Measurements from ENCODE around the gene DYRK1B. TPM values are rescaled to one million over a fixed set of nuclear protein-coding genes. Genes with fewer than 3 reads are reported as not detected.
"Not testable (repeated sequence)": the region's sequence is repeated elsewhere in the genome, so short reads cannot be mapped to it uniquely, and the experiment has no call there.

The DYRK1B gene
- total RNA-seq, 1 experiment from 2014 or later, result 14.4 TPM

DNA sequence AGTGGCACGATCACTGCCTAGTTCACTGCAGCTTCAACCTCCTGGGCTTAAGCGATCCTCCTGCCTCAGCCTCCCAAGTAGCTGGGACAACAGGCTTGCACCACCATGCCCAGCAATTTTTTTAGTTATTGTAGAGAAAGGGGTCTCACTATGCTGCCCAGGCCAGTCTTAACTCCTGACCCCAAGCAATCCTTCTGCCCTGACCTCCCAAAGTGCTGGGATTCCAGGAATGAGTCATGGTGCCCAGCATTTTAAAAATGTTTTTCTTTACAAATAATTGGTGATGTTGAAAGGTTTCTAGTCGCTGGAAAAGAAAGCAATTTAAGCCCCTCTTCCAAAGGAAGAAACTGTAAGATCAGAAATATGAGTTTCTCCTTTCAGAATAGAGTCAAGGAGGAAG, 19.4 kb downstream of the DYRK1B start:
- no peak overlapping the region for H3K27ac ChIP-seq
- H3K9me3 ChIP-seq (replicated peaks), result no peaks in the 10 kb centered on the region
- no peak for DNase-seq
- no peaks in the 10 kb centered on the region for H3K27me3 ChIP-seq
- no peak overlapping the region for H3K4me3 ChIP-seq
- H3K4me1 ChIP-seq, result peaks cover 13% of the 10 kb centered on the region
- no peaks in the 10 kb centered on the region for H3K36me3 ChIP-seq

DNA sequence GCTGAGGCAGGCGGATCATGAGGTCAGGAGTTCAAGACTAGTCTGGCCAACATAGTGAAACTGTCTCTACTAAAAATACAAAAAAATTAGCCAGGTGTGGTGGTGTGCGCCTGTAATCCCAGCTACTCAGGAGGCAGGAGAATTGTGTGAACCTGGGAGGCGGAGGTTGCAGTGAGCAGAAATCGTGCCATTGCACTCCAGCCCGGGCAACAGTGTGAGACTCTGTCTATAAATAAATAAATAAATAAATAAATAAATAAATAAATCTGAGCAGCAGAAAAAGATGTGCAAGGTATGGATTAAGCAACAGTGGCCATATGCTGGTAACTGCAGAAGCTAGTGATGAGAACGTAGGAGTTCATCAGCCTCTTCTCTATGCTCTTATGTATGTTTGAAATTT, 19.9 kb downstream of the DYRK1B start:
- not testable (repeated sequence) for H3K36me3 ChIP-seq; H3K27me3 ChIP-seq; H3K9me3 ChIP-seq (replicated peaks); H3K4me3 ChIP-seq; DNase-seq
- Histone ChIP-seq H3K4me1 (peaks cover 13% of the 10 kb centered on the region), H3K27ac (peak overlapping the region; percentile 14; the same call in 1 of the 2 replicates)

DNA sequence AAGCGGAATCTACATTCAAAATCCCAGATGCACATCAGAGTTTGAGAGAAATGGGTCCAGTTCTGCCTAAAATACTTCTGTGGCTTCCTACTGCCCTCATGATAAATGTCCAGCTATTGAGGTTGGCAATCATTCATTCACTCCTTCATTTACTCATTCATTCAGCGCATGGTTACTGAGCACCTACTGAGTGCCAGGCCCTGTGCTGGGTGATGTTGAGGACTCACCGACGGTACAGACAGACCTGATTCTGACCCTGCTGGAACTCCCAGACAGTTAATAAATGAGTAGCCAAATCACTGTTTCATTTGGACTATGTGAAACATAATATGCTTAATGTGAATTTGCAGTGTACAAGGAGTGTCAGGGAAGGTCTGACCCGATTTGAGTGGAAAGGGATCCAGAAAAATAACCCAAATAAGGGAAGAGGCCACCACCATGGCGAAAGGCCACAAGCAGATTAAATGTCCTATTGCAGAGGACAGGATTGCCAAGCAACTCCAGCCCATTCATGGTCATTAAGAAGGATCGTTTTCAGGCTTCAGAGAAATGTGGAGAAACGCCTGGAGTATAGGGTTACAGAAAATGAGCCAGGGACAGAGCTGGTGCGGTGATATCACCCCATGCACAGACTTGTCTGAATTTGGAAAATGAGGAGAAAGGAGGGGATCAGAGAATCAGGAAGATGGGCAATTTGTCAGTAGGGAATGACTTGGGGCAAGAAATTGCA, 20.5 kb downstream of the DYRK1B start:
- no peak overlapping the region for H3K4me3 ChIP-seq
- no peaks in the 10 kb centered on the region for H3K9me3 ChIP-seq (replicated peaks)
- H3K27ac ChIP-seq, result peak overlapping the region; percentile 14; the same call in 1 of the 2 replicates
- no peaks in the 10 kb centered on the region for H3K36me3 ChIP-seq
- no peaks in the 10 kb centered on the region for H3K27me3 ChIP-seq
- DNase-seq, result peak; percentile 64 to 88
- H3K4me1 ChIP-seq, result peaks cover 13% of the 10 kb centered on the region

DNA sequence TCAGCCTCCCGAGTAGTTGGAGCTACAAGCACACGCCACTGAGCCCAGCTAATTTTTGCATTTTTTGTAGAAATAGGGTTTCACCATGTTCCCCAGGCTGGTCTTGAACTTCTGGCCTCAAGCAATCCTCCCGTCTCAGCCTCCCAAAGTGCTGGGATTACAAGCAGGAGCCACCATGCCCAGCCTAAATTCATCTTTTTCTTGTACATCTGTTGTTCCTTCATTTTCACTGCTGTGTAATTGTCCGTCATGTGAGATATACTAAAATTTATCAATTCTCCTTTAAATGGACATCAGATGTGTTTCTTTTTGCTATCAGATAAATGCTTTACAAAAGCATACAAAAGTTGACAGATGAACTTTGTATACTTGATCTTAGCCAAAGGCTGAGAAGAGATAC, 22.9 kb downstream of the DYRK1B start:
- Histone ChIP-seq H3K9me3 (replicated peaks) (no peaks in the 10 kb centered on the region), H3K27me3 (no peaks in the 10 kb centered on the region), H3K4me1 (peaks cover 13% of the 10 kb centered on the region), H3K27ac (no peak overlapping the region), H3K36me3 (no peaks in the 10 kb centered on the region), H3K4me3 (no peak overlapping the region)
- no peak for DNase-seq

DNA sequence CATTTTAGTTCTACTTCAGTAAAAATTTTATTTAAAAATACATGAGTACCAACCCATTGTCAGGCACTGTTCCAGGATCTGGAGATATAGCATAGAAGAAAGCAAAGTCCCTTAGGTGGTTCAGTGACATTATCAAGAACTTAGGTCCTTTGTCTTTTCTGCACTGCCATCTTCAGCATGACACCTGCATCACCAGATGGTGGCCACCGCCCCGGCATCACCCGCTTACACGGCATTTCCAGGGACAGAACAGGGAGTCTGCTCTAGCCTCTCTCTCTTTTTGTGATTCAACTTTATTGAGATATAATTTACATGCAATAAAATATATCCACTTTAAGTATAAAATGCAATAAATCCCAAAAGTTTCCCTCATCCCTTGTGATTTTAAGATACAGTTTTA, 23.5 kb downstream of the DYRK1B start:
- H3K4me1 ChIP-seq, result peaks cover 13% of the 10 kb centered on the region
- H3K27me3 ChIP-seq, result no peaks in the 10 kb centered on the region
- no peaks in the 10 kb centered on the region for H3K36me3 ChIP-seq
- DNase-seq, result no peak
- no peaks in the 10 kb centered on the region for H3K9me3 ChIP-seq (replicated peaks)
- no peak overlapping the region for H3K27ac ChIP-seq
- H3K4me3 ChIP-seq, result no peak overlapping the region

DNA sequence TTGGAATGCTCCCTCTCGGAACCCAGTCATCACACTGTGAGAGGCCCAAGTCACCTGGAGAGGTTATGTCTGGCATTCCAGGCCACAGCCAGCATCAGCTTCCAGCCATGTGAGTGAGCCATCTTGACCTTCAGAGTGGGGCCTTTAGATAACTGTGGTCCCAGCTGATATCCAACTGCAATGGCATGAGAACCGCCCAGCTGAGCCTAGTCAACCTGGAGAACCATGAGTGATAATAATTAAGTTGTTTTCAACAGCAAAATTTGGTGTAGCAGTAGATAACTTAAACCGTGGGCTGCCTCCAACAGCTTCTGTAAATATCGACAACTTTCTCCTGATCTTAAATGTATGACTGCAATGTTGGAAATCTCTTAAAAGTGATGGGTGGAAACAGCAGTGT, 24.6 kb downstream of the DYRK1B start:
- no peak overlapping the region for H3K4me3 ChIP-seq
- no peaks in the 10 kb centered on the region for H3K36me3 ChIP-seq
- no peak overlapping the region for H3K27ac ChIP-seq
- H3K27me3 ChIP-seq, result no peaks in the 10 kb centered on the region; the same call in 1 of the 2 replicates
- peaks cover 13% of the 10 kb centered on the region for H3K4me1 ChIP-seq
- DNase-seq, result no peak
- no peaks in the 10 kb centered on the region for H3K9me3 ChIP-seq (replicated peaks)

DNA sequence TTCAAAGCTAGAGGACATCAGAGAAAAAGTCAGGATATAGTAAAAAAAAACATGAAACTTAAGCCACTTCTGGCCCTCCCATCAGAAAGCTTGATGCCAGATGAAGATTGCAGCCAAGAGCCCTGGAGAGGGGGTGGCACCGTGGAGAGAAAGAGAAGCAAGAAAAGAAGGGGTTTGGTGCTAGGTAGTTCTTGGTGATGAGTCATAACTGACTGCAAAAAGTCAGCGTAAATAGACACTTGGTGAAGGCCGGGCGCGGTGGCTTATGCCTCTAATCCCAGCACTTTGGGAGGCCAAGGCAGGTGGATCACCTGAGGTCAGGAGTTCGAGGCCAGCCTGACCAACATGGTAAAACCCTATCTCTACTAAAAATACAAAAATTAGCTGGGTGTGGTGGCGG, 25.3 kb downstream of the DYRK1B start:
- peaks cover 11% of the 10 kb centered on the region for H3K4me1 ChIP-seq
- H3K27me3 ChIP-seq; H3K36me3 ChIP-seq; H3K27ac ChIP-seq; H3K9me3 ChIP-seq (replicated peaks); H3K4me3 ChIP-seq; DNase-seq: not testable (repeated sequence)

DNA sequence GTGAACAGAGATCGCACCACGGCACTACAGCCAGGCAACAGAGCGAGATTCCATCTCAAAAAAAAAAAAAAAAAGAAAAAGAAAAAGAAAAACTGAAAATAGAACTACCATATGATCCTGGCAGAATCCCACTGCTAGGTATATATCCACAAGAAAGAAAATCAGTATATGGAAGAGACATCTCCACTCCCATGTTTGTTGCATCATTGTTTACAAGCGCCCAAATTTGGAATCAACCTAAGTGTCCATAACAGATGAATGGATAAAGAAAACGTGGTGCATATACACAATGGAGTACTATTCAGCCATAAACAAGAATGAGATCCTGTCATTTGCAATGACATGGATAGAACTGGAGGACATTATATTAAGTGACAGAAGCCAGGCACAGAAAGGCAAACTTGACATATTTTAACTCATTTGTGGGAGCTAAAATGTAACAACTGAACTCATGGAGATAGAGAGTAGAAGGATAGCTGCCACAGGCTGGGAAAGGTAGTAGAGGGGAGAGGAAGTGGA, 26.1 kb downstream of the DYRK1B start:
- Histone ChIP-seq H3K27me3 (no peaks in the 10 kb centered on the region; the same call in 1 of the 2 replicates), H3K4me3 (no peak overlapping the region), H3K36me3 (no peaks in the 10 kb centered on the region)

DNA sequence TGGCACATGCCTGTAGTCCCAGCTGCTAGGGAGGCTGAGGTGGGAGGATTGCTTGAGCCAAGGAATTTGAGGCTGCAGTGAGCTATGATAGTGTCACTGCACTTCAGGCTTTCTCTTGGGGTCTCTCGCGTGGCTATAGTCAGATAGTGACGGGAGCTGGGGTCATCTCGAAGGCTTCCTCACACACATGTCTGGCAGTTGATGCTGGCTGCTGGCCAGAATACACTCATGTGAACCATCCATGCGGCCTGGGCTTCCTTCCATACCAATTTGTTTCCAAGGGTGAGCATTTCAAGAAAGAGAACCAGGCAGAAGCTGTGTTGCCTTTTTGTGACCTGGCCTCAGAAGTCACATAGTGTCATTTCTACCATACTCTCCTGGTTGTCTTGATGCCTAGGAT, 28.9 kb downstream of the DYRK1B start:
- H3K27me3 ChIP-seq, result no peaks in the 10 kb centered on the region; the same call in 1 of the 2 replicates
- H3K4me1 ChIP-seq, result peaks cover 15% of the 10 kb centered on the region
- H3K4me3 ChIP-seq, result no peak overlapping the region
- H3K9me3 ChIP-seq (replicated peaks), result no peaks in the 10 kb centered on the region
- H3K27ac ChIP-seq, result no peak overlapping the region
- peak in 1 of 2 experiments; percentile 39 for DNase-seq
- H3K36me3 ChIP-seq, result no peaks in the 10 kb centered on the region

More for the DNA sequence above, 26.1 kb downstream of the DYRK1B start:
- DNase-seq, result no peak
- Histone ChIP-seq H3K27ac (no peak overlapping the region), H3K9me3 (replicated peaks) (no peaks in the 10 kb centered on the region), H3K4me1 (peaks cover 11% of the 10 kb centered on the region)

DNA sequence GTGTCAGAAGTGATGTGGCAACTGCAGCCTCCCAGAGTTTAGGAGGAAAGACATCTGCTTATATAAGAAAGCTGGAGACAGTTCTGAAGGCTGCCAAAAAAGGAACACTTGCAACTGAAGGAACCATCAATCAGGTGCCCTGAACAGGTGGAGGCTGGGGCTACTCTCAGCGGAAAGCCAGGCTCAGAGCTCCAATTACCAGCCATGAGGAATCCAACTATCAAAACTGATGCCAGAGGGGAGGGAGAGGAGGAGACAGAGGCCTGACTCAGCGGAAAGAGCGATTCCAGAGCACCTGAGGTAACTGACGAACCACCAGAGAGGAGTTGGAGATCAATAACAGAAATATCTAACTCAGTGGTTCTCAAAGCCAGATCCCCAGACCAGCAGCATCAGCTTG, 31.0 kb downstream of the DYRK1B start:
- Histone ChIP-seq H3K36me3 (no peaks in the 10 kb centered on the region), H3K4me1 (peaks cover 15% of the 10 kb centered on the region), H3K9me3 (replicated peaks) (no peaks in the 10 kb centered on the region), H3K27ac (no peak overlapping the region), H3K4me3 (no peak overlapping the region), H3K27me3 (no peaks in the 10 kb centered on the region; the same call in 1 of the 2 replicates)
- DNase-seq, result peak; percentile 78 to 93

DNA sequence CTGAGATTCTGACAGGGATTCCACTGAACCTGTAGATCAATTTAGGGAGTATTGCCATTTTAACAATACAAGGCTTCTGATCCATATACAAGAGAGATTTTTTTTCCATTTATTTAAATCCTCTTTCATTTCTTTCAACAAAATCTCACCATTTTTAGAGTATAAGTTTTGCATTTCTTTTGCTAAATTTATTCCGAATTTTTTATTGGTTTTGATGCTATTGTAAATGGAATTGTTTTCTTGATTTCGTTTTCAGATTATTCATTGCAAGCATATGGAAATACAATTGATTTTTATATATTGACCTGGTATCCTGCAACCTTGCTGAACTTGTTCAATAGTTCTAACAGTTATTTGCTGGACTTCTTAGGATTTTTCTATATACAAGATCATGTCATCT, 36.9 kb downstream of the DYRK1B start:
- H3K4me3 ChIP-seq, result no peak overlapping the region
- no peaks in the 10 kb centered on the region for H3K36me3 ChIP-seq
- no peaks in the 10 kb centered on the region for H3K9me3 ChIP-seq (replicated peaks)
- H3K4me1 ChIP-seq, result peaks cover 8% of the 10 kb centered on the region
- H3K27me3 ChIP-seq, result no peaks in the 10 kb centered on the region
- DNase-seq, result no peak
- H3K27ac ChIP-seq, result no peak overlapping the region

DNA sequence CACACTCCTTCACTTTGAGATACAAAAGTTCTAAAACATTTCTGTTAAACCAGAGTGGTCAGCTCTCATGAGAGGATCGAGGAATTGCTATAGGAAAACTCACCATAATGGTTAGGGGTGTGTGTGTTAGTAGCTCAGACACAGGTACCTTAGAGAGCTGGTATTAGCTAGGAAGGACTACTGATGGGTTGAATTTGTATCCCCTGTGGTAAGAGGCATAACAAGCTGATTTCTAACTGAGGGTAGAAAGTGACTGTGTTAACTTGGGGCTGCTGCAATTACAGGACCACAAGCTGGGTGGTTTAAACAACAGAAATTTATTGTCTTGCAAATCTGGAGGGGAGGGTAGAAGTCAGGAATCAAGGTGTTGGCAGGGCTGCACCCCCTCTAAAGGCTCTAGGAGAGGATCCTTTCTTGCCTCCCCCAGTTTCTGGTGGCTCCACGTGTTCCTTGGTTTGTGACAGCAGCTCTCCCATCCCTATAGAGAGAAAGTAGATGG, 37.9 kb downstream of the DYRK1B start:
- Histone ChIP-seq H3K27ac (no peak overlapping the region), H3K9me3 (replicated peaks) (no peaks in the 10 kb centered on the region), H3K4me1 (peaks cover 8% of the 10 kb centered on the region), H3K36me3 (no peaks in the 10 kb centered on the region), H3K4me3 (no peak overlapping the region), H3K27me3 (no peaks in the 10 kb centered on the region)
- no peak for DNase-seq

DNA sequence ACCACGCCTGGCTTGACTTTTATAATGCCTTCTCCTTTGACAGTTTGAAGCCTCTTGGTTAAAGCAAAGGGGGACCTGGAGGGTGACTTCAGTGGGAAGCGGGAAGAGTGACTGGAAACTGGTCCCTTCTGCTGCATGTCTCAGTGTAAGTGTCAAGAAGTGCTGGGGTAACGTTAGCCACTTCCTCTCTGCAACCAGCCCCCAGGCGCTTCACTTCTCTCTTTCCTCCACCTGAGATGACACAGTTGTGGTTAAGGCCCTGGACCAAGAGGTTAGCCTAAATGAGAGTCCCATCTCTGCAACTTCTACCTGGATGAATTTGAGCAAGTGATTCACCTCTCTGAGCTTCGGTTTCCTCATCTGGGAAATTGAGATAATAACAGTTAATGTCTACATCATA, 39.0 kb downstream of the DYRK1B start:
- Histone ChIP-seq H3K4me1 (peaks cover 8% of the 10 kb centered on the region), H3K4me3 (no peak overlapping the region), H3K9me3 (replicated peaks) (no peaks in the 10 kb centered on the region), H3K36me3 (no peaks in the 10 kb centered on the region), H3K27ac (no peak overlapping the region), H3K27me3 (no peaks in the 10 kb centered on the region)
- no peak for DNase-seq

DNA sequence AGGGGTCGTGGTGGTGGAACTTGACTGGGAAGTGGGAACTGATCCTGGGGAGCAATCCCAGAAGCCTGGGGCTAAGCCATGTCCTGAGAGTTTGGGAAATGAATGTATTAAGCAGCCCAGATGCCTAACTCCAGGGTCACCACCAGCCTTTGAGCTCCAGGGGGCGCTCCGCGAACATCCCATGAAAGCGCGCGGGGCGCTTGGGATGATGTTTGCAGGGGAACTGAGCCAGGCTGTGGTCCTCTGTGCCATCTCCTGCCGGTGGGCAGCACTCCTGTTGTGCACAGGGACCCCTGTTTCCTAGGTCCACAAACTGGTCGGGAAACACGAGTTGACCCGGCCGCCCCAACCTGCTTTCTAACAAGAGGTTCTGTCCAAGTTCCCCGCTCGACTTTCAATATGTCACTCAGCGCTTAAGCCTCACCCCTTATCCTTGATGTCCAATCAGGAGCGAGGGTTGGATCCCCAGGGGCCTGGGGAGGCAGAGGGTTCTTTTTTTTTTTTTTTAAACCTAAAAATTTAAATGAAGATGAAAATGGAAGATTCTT, 40.9 kb downstream of the DYRK1B start:
- peaks cover 15% of the 10 kb centered on the region; the same call in 1 of the 2 replicates for H3K9me3 ChIP-seq (replicated peaks)
- DNase-seq, result peak; percentile 86 to 97
- peak overlapping the region; percentile 58 for H3K4me3 ChIP-seq
- no peaks in the 10 kb centered on the region for H3K27me3 ChIP-seq
- H3K27ac ChIP-seq, result no peak overlapping the region
- no peaks in the 10 kb centered on the region for H3K36me3 ChIP-seq
- peaks cover 8% of the 10 kb centered on the region for H3K4me1 ChIP-seq

DNA sequence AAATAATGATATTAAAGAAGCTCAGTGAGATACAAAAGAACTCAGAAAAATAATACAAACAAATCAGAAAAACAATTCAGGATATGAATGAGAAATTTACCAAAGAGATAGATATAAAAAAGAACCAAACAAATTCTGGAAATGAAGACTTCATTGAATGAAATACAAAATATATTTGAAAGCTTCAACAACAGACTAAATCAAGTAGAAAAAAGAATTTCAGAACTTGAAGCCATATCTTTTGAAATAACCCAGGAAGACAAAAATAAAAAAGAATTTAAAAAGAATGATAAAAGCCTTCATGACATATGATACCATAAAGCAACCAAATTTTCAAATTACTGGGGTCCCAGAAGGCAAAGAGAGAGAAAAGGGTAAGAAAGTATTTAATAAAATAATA, 45.7 kb downstream of the DYRK1B start:
- Histone ChIP-seq H3K36me3 (no peaks in the 10 kb centered on the region), H3K4me3 (no peak overlapping the region), H3K9me3 (replicated peaks) (peaks cover 22% of the 10 kb centered on the region; the same call in 1 of the 2 replicates), H3K27me3 (no peaks in the 10 kb centered on the region), H3K4me1 (peaks cover 3% of the 10 kb centered on the region; the same call in 1 of the 2 replicates), H3K27ac (no peak overlapping the region)
- DNase-seq, result no peak
